IMR-90 (cell line): ENCODE results near the gene VAMP5. TPM values are rescaled to one million over a fixed set of nuclear protein-coding genes. Genes with fewer than 3 reads are reported as not detected.

ENCODE experiments used
- ATAC-seq: fragments of 200-7000 bp; cut with Tn5 transposase; 2 replicates; pipeline ENCODE4 v1.9.1; 2020; ENCODE audit warnings: low read depth, mild to moderate bottlenecking, moderate library complexity
- BruUV-seq: library from RNA; stranded (reverse); fragments of 400-500 nt; replicated peaks from 2 replicates; lab custom pipeline; 2021; lab: Mats Ljungman, UMichigan
- CTCF ChIA-PET: fragments of 300-600 bp; formaldehyde crosslinking; extraction: SDS; loops from one replicate; lab custom pipeline; 2021; ENCODE audit warnings: antibody characterized with exemption; lab: Yijun Ruan, JAX
- POLR2A ChIA-PET: fragments of 300-600 bp; sonication (Branson Sonifier 250); formaldehyde crosslinking; loops from one replicate; lab custom pipeline; 2022; ENCODE audit warnings: antibody characterized with exemption; ENCODE audit not compliant: unreplicated experiment; lab: Charles Lee
- DNase-seq: peaks from one replicate; pipeline ENCODE4 v3.0.0; 2013
- H2AFZ ChIP-seq: replicated peaks from 2 replicates; pipeline ENCODE3; 2013; ENCODE audit warnings: low read length, mild to moderate bottlenecking; ENCODE audit not compliant: poor library complexity
- H2AK5ac ChIP-seq: 2 replicates; pipeline ENCODE4 v1.6.1; 2013; ENCODE audit warnings: low read depth, low read length, inconsistent platforms
- H2AK9ac ChIP-seq: replicated peaks from 2 replicates; pipeline ENCODE3; 2013; ENCODE audit warnings: mild to moderate bottlenecking, low read depth, low read length, moderate library complexity; ENCODE audit not compliant: poor library complexity
- H2BK120ac ChIP-seq: 2 replicates; pipeline ENCODE4 v1.6.1; 2013; ENCODE audit warnings: low read depth, low read length, inconsistent platforms
- H2BK15ac ChIP-seq: 3 replicates; pipeline ENCODE4 v1.6.1; 2013; ENCODE audit warnings: low read depth, low read length, inconsistent platforms
- H2BK20ac ChIP-seq: 2 replicates; pipeline ENCODE4 v1.6.1; 2013; ENCODE audit warnings: low read depth, mild to moderate bottlenecking, inconsistent platforms, low read length, moderate library complexity
- H2BK5ac ChIP-seq: 2 replicates; pipeline ENCODE4 v1.6.1; 2013; ENCODE audit warnings: mild to moderate bottlenecking, low read depth, low read length, inconsistent platforms; ENCODE audit not compliant: poor library complexity, severe bottlenecking
- H3K14ac ChIP-seq: replicated peaks from 2 replicates; pipeline ENCODE4 v1.6.1; 2013; ENCODE audit warnings: low read depth, low read length, inconsistent platforms
- H3K18ac ChIP-seq: 2 replicates; pipeline ENCODE4 v1.6.1; 2013; ENCODE audit warnings: low read depth, low read length, control low read depth
- H3K23ac ChIP-seq: 2 replicates; pipeline ENCODE4 v1.6.1; 2013; ENCODE audit warnings: low read depth, low read length, inconsistent platforms
- H3K27ac ChIP-seq: 2 replicates; pipeline ENCODE4 v1.5.1; 2013; ENCODE audit warnings: mild to moderate bottlenecking, control low read depth, low read length; ENCODE audit not compliant: insufficient read depth
- H3K27me3 ChIP-seq: 2 replicates; pipeline ENCODE4 v1.6.1; 2013; ENCODE audit warnings: low read length; ENCODE audit not compliant: control insufficient read depth, insufficient read depth
- H3K36me3 ChIP-seq: 2 replicates; pipeline ENCODE4 v1.6.1; 2013; ENCODE audit warnings: low read length, mixed read lengths; ENCODE audit not compliant: control insufficient read depth, insufficient read depth
- H3K4ac ChIP-seq: 2 replicates; pipeline ENCODE4 v1.6.1; 2013; ENCODE audit warnings: low read depth, low read length, inconsistent platforms
- H3K4me1 ChIP-seq: 2 replicates; pipeline ENCODE4 v1.6.1; 2013; ENCODE audit warnings: low read length, mixed read lengths; ENCODE audit not compliant: control insufficient read depth, insufficient read depth
- H3K4me2 ChIP-seq: 2 replicates; pipeline ENCODE4 v1.6.1; 2013; ENCODE audit warnings: low read depth, mild to moderate bottlenecking, control low read depth, low read length, moderate library complexity
- H3K4me3 ChIP-seq: 2 replicates; pipeline ENCODE4 v1.5.1; 2013; ENCODE audit warnings: low read depth, mild to moderate bottlenecking, control low read depth, low read length, moderate library complexity; ENCODE audit not compliant: insufficient read depth
- H3K56ac ChIP-seq: 2 replicates; pipeline ENCODE4 v1.6.1; 2013; ENCODE audit warnings: low read length, inconsistent platforms; ENCODE audit not compliant: insufficient read depth; ENCODE audit errors: extremely low read depth
- H3K79me1 ChIP-seq, 2 experiments: 2 replicates each; pipeline ENCODE4 v1.6.1; 2013; ENCODE audit warnings: low read length in 2 of 2, inconsistent platforms in 1 of 2, low read depth in 1 of 2
- H3K9ac ChIP-seq: 2 replicates; pipeline ENCODE4 v1.6.1; 2013; ENCODE audit warnings: low read depth, low read length, control low read depth
- H3K9me1 ChIP-seq: 2 replicates; pipeline ENCODE4 v1.6.1; 2013; ENCODE audit warnings: low read length, inconsistent platforms; ENCODE audit not compliant: insufficient read depth
- H3K9me3 ChIP-seq: 2 replicates; pipeline ENCODE4 v1.6.1; 2013; ENCODE audit warnings: low read length; ENCODE audit not compliant: control insufficient read depth, insufficient read depth
- H4K20me1 ChIP-seq: 2 replicates; pipeline ENCODE4 v1.6.1; 2013; ENCODE audit warnings: low read length, inconsistent platforms; ENCODE audit not compliant: insufficient read depth
- H4K5ac ChIP-seq: 2 replicates; pipeline ENCODE4 v1.6.1; 2013; ENCODE audit warnings: mild to moderate bottlenecking, low read depth, low read length, control low read depth
- H4K8ac ChIP-seq, 2 experiments: 2 replicates each; pipeline ENCODE4 v1.6.1; 2013; ENCODE audit warnings: low read depth in 2 of 2, low read length in 2 of 2, control low read depth in 1 of 2, inconsistent platforms in 1 of 2
- H4K91ac ChIP-seq: 2 replicates; pipeline ENCODE4 v1.6.1; 2013; ENCODE audit warnings: low read depth, low read length, inconsistent platforms; ENCODE audit not compliant: insufficient read depth
- BHLHE40 ChIP-seq: fragments of 150-350 bp; IDR thresholded peaks from 2 replicates; pipeline ENCODE4 v1.6.1; 2016; ENCODE audit warnings: mild to moderate bottlenecking, low read depth, low read length
- CEBPB ChIP-seq: IDR thresholded peaks from 2 replicates; pipeline ENCODE4 v1.6.1; 2012; ENCODE audit warnings: low read depth, low read length, improper control_type of control experiment
- CHD1 ChIP-seq: IDR thresholded peaks from 2 replicates; pipeline ENCODE4 v1.6.1; 2012; ENCODE audit warnings: low read depth, low read length, improper control_type of control experiment
- ELK1 ChIP-seq: fragments of 150-350 bp; IDR thresholded peaks from 2 replicates; pipeline ENCODE4 v1.6.1; 2016; ENCODE audit warnings: low read depth, mild to moderate bottlenecking, low read length, moderate library complexity, borderline replicate concordance
- FOS ChIP-seq: fragments of 150-350 bp; IDR thresholded peaks from 2 replicates; pipeline ENCODE4 v1.6.1; 2016; ENCODE audit warnings: low read depth, low read length
- MAFK ChIP-seq: IDR thresholded peaks from 2 replicates; pipeline ENCODE4 v1.6.1; 2012; ENCODE audit warnings: low read depth, low read length, improper control_type of control experiment
- MAZ ChIP-seq: IDR thresholded peaks from 2 replicates; pipeline ENCODE4 v1.6.1; 2012; ENCODE audit warnings: low read depth, mild to moderate bottlenecking, low read length, improper control_type of control experiment, moderate library complexity, borderline replicate concordance
- MXI1 ChIP-seq: IDR thresholded peaks from 2 replicates; pipeline ENCODE4 v1.6.1; 2012; ENCODE audit warnings: low read depth, mild to moderate bottlenecking, low read length, moderate library complexity, borderline replicate concordance
- NFE2L2 ChIP-seq: fragments of 150-350 bp; IDR thresholded peaks from 2 replicates; pipeline ENCODE4 v1.6.1; 2016; ENCODE audit warnings: low read depth, mild to moderate bottlenecking, low read length
- POLR2A ChIP-seq: IDR thresholded peaks from 2 replicates; pipeline ENCODE4 v1.6.1; 2012; ENCODE audit warnings: mild to moderate bottlenecking, low read depth, low read length
- RAD21 ChIP-seq: IDR thresholded peaks from 2 replicates; pipeline ENCODE4 v1.6.1; 2012; ENCODE audit warnings: low read length, improper control_type of control experiment
- USF2 ChIP-seq: fragments of 150-350 bp; IDR thresholded peaks from 2 replicates; pipeline ENCODE4 v1.6.1; 2017; ENCODE audit warnings: mild to moderate bottlenecking, antibody characterized with exemption, low read length, low read depth
- WGBS, 2 experiments: methylation state at CpG; one replicate each; pipeline versions ENCODE4 v1.1.5 to v1.1.7; 2013; ENCODE audit warnings: missing lambda C conversion rate in 2 of 2; ENCODE audit not compliant: insufficient read length in 1 of 2; ENCODE audit errors: extremely low coverage in 2 of 2; 5-methylcytosine and 5-hydroxymethylcytosine counted together
- dilution Hi-C: fragments of 300-500 bp; cut with HindIII; formaldehyde crosslinking; loops from one replicate; pipeline ENCODE4 v1.14.3; 2018; ENCODE audit warnings: low sequenced_read_pairs; ENCODE audit not compliant: unreplicated experiment
- in situ Hi-C: fragments of 300-500 bp; cut with MboI; formaldehyde crosslinking; loops from 3 replicates; pipeline ENCODE4 v1.14.3; 2019; ENCODE audit warnings: low sequenced_read_pairs, inconsistent platforms, mixed read lengths
- intact Hi-C: fragments of 100-400 bp; cut with micrococcal nuclease; formaldehyde crosslinking; loops from 2 replicates; pipeline ENCODE4 v1.10.0; 2022
- polyA plus RNA-seq, 3 experiments: library from polyadenylated mRNA; depleted of rRNA; stranded (reverse); fragments of >200 nt; gene quantifications; 2 replicates each; pipeline ENCODE4 v1.2.3, GENCODE V29; 2012; ENCODE audit warnings: low replicate concordance in 1 of 3
- total RNA-seq: library from RNA; depleted of rRNA; stranded (reverse); fragments of >200 nt; gene quantifications from 2 replicates; pipeline ENCODE4 v1.2.3, GENCODE V29; 2012

Gene VAMP5
- total and polyA plus RNA-seq, 2 of the 4 experiments (the other 2 are of a cell fraction), result 13.8 to 103 TPM

DNA sequence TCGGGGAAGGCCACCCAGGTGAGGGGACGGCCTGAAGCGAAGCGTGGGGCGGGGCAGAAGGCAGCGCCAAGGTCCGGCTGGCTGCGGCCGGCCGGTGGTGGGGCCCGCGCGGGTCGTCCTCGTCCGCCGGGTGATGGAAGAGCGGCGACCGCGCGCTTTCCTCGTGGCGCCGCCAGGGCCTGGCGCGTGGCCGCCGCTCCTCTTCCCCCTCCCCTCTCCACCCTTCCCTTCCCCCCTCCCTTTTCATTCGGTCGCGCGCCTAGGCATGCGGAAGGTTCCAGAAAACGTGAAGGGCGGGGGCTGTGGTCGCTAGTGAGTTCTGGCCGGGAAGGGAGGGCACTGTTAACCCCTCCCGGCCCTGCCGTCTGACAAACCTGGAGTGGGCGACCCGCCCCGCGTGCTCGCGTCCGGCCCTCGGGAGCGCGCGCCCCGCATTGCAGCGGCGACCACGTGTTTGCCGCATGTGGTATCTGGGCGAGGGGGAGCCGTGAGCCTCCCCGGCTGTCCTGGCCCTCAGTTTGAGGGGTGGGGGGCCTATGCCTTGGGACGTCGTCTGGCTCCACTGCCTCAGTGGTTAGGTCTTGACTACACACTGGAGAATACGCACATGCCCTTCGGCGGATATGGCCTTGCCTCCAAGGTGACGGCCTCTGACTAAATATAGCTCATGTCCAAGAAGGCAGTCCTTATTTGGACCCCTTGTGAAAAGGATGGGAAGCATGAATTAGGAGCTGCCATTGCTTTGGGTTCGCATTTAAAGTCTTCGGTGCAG is 44.7 kb upstream of the VAMP5 start:
- peak overlapping the region; percentile 98 for H2AK5ac ChIP-seq
- CTCF ChIA-PET, result interaction anchor here (0.9 to 2.4 kb wide), 5 partner anchors 24 to 120 kb away, joined by 3 to 7 read pairs (median 4); no protein-coding TSS in a partner anchor
- intact Hi-C loops, result loop anchor here (2.0 to 10.0 kb wide), 4 partner anchors 33 to 475 kb away; no protein-coding TSS in a partner anchor

More for the DNA sequence above, 44.7 kb upstream of the VAMP5 start:
- Histone ChIP-seq H2BK15ac (peak overlapping the region; percentile 41; the same call in 1 of the 3 replicates), H3K56ac (peak overlapping the region; percentile 83), H3K9me3 (no peaks in the 10 kb centered on the region), H3K4ac (peak overlapping the region; percentile 97), H4K91ac (peak overlapping the region; percentile 98), H2AK9ac (peak overlapping the region; percentile 100), H2AFZ (peak overlapping the region; percentile 80), H2BK120ac (peak overlapping the region; percentile 78; the same call in 1 of the 2 replicates), H3K4me3 (peak overlapping the region; percentile 78), H4K20me1 (peaks cover 55% of the 10 kb centered on the region), H2BK20ac (no peak overlapping the region), H4K5ac (peak overlapping the region; percentile 28), H3K4me2 (peak overlapping the region; percentile 72), H3K9ac (peak overlapping the region; percentile 97), H2BK5ac (peak overlapping the region; percentile 91), H3K27me3 (no peaks in the 10 kb centered on the region), H3K14ac (peak overlapping the region; percentile 99), H3K18ac (peak overlapping the region; percentile 82), H3K9me1 (peaks cover 8% of the 10 kb centered on the region; the same call in 1 of the 2 replicates), H3K79me1 (peaks cover 20 to 47% of the 10 kb centered on the region in 2 experiments), H3K36me3 (peaks cover 23% of the 10 kb centered on the region), H3K4me1 (peaks cover 10% of the 10 kb centered on the region), H4K8ac (peak overlapping the region; percentile 92 to 97), H3K23ac (peak overlapping the region; percentile 97), H3K27ac (peak overlapping the region; percentile 92)
- dilution Hi-C loops, result no loop called here
- DNase-seq (peak; percentile 61), ATAC-seq (peak; percentile 29)
- POLR2A ChIA-PET, result interaction anchor here (0.6 to 3.6 kb wide), 13 partner anchors 11 to 220 kb away, joined by 3 to 42 read pairs (median 6); no protein-coding TSS in a partner anchor
- TF ChIP-seq FOS, result no peak
- peak; percentile 48; the same call in 1 of the 2 replicates for TF ChIP-seq USF2
- no peak for TF ChIP-seq RAD21
- TF ChIP-seq MAZ, result no peak
- no peak for TF ChIP-seq NFE2L2
- 0 out of 2 replicates have a peak, but pooled peaks have one; percentile 9 for TF ChIP-seq CHD1
- no peak for TF ChIP-seq POLR2A
- peak; percentile 97 for TF ChIP-seq MXI1
- no peak for TF ChIP-seq CEBPB
- no peak for TF ChIP-seq ELK1
- peak; percentile 44 for TF ChIP-seq BHLHE40
- no peak for TF ChIP-seq MAFK
- in situ Hi-C loops, result no loop called here
- BruUV-seq, result no TSS peak
- 1% methylated on average over 27 of the region's 67 CpGs; no CpG with 5 or more reads in 1 of the 2 experiments for WGBS, 2 experiments
